H9 (cell line): Measurements from ENCODE around the gene CD180. TPM values are rescaled to one million over a fixed set of nuclear protein-coding genes. Genes with fewer than 3 reads are reported as not detected.

ENCODE experiments used
- DNase-seq: peaks from one replicate; pipeline ENCODE4 v3.0.0-alpha.2; 2017
- H2AFZ ChIP-seq: one replicate; pipeline ENCODE4 v1.6.1; 2013; ENCODE audit warnings: mild to moderate bottlenecking, low read length, control low read depth, moderate library complexity
- H2AK5ac ChIP-seq: 2 replicates; pipeline ENCODE4 v1.6.1; 2013; ENCODE audit warnings: low read length, control low read depth, mixed read lengths; ENCODE audit not compliant: insufficient read length
- H2BK120ac ChIP-seq: one replicate; pipeline ENCODE4 v1.6.1; 2013; ENCODE audit warnings: low read depth, mild to moderate bottlenecking, low read length, control low read depth, inconsistent platforms; ENCODE audit not compliant: poor library complexity, severe bottlenecking
- H2BK12ac ChIP-seq: 2 replicates; pipeline ENCODE4 v1.6.1; 2013; ENCODE audit warnings: low read length, control low read depth, mixed read lengths, low read depth; ENCODE audit not compliant: insufficient read length
- H2BK15ac ChIP-seq: 2 replicates; pipeline ENCODE4 v1.6.1; 2013; ENCODE audit warnings: low read depth, low read length, control low read depth
- H2BK20ac ChIP-seq: one replicate; pipeline ENCODE4 v1.6.1; 2013; ENCODE audit warnings: low read depth, mild to moderate bottlenecking, low read length, control low read depth, inconsistent platforms; ENCODE audit not compliant: poor library complexity, severe bottlenecking
- H2BK5ac ChIP-seq: 2 replicates; pipeline ENCODE4 v1.6.1; 2013; ENCODE audit warnings: low read length, control low read depth, mixed read lengths; ENCODE audit not compliant: insufficient read length
- H3K14ac ChIP-seq: 2 replicates; pipeline ENCODE4 v1.6.1; 2013; ENCODE audit warnings: low read length, control low read depth; ENCODE audit not compliant: insufficient read depth
- H3K18ac ChIP-seq: 2 replicates; pipeline ENCODE4 v1.6.1; 2013; ENCODE audit warnings: low read depth, mild to moderate bottlenecking, mixed read lengths, low read length, control low read depth; ENCODE audit not compliant: insufficient read length
- H3K23ac ChIP-seq: 2 replicates; pipeline ENCODE4 v1.6.1; 2013; ENCODE audit warnings: low read length, control low read depth, mixed read lengths, low read depth; ENCODE audit not compliant: insufficient read length
- H3K23me2 ChIP-seq: 2 replicates; pipeline ENCODE4 v1.6.1; 2013; ENCODE audit warnings: low read depth, mild to moderate bottlenecking, mixed read lengths, low read length, control low read depth; ENCODE audit not compliant: insufficient read length, poor library complexity, severe bottlenecking
- H3K27ac ChIP-seq: 2 replicates; pipeline ENCODE4 v1.5.1; 2013; ENCODE audit warnings: low read length, control low read depth, mixed read lengths, low read depth; ENCODE audit not compliant: insufficient read length
- H3K27me3 ChIP-seq: 2 replicates; pipeline ENCODE4 v1.6.1; 2013; ENCODE audit warnings: low read length, control low read depth, inconsistent platforms; ENCODE audit not compliant: insufficient read depth
- H3K4ac ChIP-seq: 2 replicates; pipeline ENCODE4 v1.6.1; 2013; ENCODE audit warnings: low read depth, mild to moderate bottlenecking, control low read depth, inconsistent platforms, low read length, moderate library complexity
- H3K4me1 ChIP-seq: 2 replicates; pipeline ENCODE4 v1.6.1; 2013; ENCODE audit warnings: low read length, control low read depth, inconsistent platforms; ENCODE audit not compliant: insufficient read depth
- H3K4me2 ChIP-seq: 2 replicates; pipeline ENCODE4 v1.6.1; 2013; ENCODE audit warnings: low read length, control low read depth, mixed read lengths; ENCODE audit not compliant: insufficient read length, insufficient read depth
- H3K56ac ChIP-seq: 2 replicates; pipeline ENCODE4 v1.6.1; 2013; ENCODE audit warnings: low read depth, mild to moderate bottlenecking, mixed read lengths, low read length, control low read depth; ENCODE audit not compliant: insufficient read length
- H3K79me1 ChIP-seq: 2 replicates; pipeline ENCODE4 v1.6.1; 2013; ENCODE audit warnings: low read depth, mild to moderate bottlenecking, moderate library complexity, low read length, control low read depth, inconsistent platforms; ENCODE audit not compliant: insufficient read depth, poor library complexity, severe bottlenecking
- H3K79me2 ChIP-seq: 2 replicates; pipeline ENCODE4 v1.6.1; 2013; ENCODE audit warnings: low read length, control low read depth, inconsistent platforms; ENCODE audit not compliant: insufficient read depth
- H3K9ac ChIP-seq: 2 replicates; pipeline ENCODE4 v1.6.1; 2013; ENCODE audit warnings: low read length, control low read depth, mixed read lengths; ENCODE audit not compliant: insufficient read length; ENCODE audit errors: extremely low read depth
- H3K9me3 ChIP-seq: one replicate; pipeline ENCODE4 v1.6.1; 2013; ENCODE audit warnings: low read depth, low read length, inconsistent platforms; ENCODE audit not compliant: control insufficient read depth
- H3T11ph ChIP-seq: one replicate; pipeline ENCODE4 v1.6.1; 2013; ENCODE audit warnings: mild to moderate bottlenecking, low read length, control low read depth, inconsistent platforms
- H4K20me1 ChIP-seq: one replicate; pipeline ENCODE4 v1.6.1; 2013; ENCODE audit not compliant: control insufficient read depth, insufficient read length, insufficient read depth
- H4K5ac ChIP-seq: 2 replicates; pipeline ENCODE4 v1.6.1; 2013; ENCODE audit warnings: low read depth, mild to moderate bottlenecking, mixed read lengths, low read length, control low read depth; ENCODE audit not compliant: insufficient read length
- H4K8ac ChIP-seq: replicated peaks from 2 replicates; pipeline ENCODE4 v1.6.1; 2013; ENCODE audit warnings: low read length, control low read depth, mixed read lengths, low read depth; ENCODE audit not compliant: insufficient read length
- H4K91ac ChIP-seq: 2 replicates; pipeline ENCODE4 v1.6.1; 2013; ENCODE audit warnings: low read depth, mild to moderate bottlenecking, moderate library complexity, mixed read lengths, low read length, control low read depth; ENCODE audit not compliant: insufficient read length
- H3K27ac Mint-ChIP-seq, 3 experiments: 2 replicates in 2 of 3; 3 replicates in 1 of 3; pipeline ENCODE4 v1.8.0; 2020 to 2021; ENCODE audit warnings: mixed read lengths in 3 of 3, mild to moderate bottlenecking in 1 of 3, moderate library complexity in 1 of 3
- H3K27me3 Mint-ChIP-seq: 2 replicates; pipeline ENCODE4 v1.8.0; 2021; ENCODE audit warnings: low read depth, mild to moderate bottlenecking, moderate library complexity, mixed read lengths
- H3K36me3 Mint-ChIP-seq, 3 experiments: 2 replicates in 2 of 3; 3 replicates in 1 of 3; pipeline ENCODE4 v1.8.0; 2020 to 2021; ENCODE audit warnings: low read depth in 3 of 3, mixed read lengths in 3 of 3; ENCODE audit not compliant: insufficient read depth in 1 of 3
- H3K4me1 Mint-ChIP-seq, 2 experiments: 2 replicates each; pipeline ENCODE4 v1.8.0; 2020; ENCODE audit warnings: mixed read lengths in 2 of 2
- H3K4me3 Mint-ChIP-seq, 2 experiments: 2 replicates in 1 of 2; 3 replicates in 1 of 2; pipeline ENCODE4 v1.8.0; 2020 to 2021; ENCODE audit warnings: mild to moderate bottlenecking in 2 of 2, mixed read lengths in 2 of 2, moderate library complexity in 1 of 2
- H3K9me3 Mint-ChIP-seq, 2 experiments: 2 replicates in 1 of 2; 3 replicates in 1 of 2; pipeline ENCODE4 v1.8.0; 2020; ENCODE audit warnings: mild to moderate bottlenecking in 2 of 2, mixed read lengths in 2 of 2, moderate library complexity in 1 of 2
- WGBS: extraction: QIAGEN DNeasy Blood & Tissue Kit; methylation state at CpG from one replicate; pipeline ENCODE4 v1.1.7; 2013; ENCODE audit warnings: missing lambda C conversion rate, low lambda C conversion rate, mixed read lengths; ENCODE audit not compliant: insufficient read length; ENCODE audit errors: extremely low coverage; 5-methylcytosine and 5-hydroxymethylcytosine counted together
- total RNA-seq: library from RNA; stranded (reverse); gene quantifications from 2 replicates; pipeline ENCODE4 v1.2.1, GENCODE V29; 2021
- TF ChIP-seq, protein P1 (sequence below): fragments of 200-600 bp; sonication (generic); conservative IDR thresholded peaks from 3 replicates; pipeline ENCODE4 v1.8.0; 2021; ENCODE audit warnings: antibody characterized with exemption, mild to moderate bottlenecking

Gene CD180
- total RNA-seq, 1 experiment from 2014 or later: not detected

DNA sequence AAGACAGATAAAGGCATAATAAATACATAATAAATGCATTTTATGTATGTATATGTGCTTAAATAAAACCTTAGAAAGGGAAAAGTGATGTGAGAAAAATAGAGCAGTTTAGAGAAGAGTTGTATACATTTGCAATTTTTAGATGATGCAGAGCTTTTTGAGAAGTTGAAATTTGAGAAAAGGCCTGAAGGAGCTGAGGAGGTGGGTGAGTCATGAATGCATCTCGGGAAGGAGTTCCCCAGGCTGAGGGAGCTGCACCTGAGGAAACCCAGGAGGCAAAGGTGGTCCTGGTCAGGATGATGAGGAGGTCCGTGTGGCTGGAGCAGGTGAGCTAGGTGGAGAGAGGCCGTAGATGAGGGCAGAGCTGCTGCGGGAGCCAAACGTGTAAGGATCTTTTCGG, 17.4 kb upstream of the CD180 start:
- Histone ChIP-seq H4K20me1 (no peaks in the 10 kb centered on the region), H3K23ac (no peak overlapping the region), H3K79me2 (no peaks in the 10 kb centered on the region), H2AFZ (no peak overlapping the region), H3K79me1 (no peaks in the 10 kb centered on the region), H2BK5ac (no peak overlapping the region), H2AK5ac (no peak overlapping the region), H3T11ph (no peak overlapping the region), H2BK12ac (no peak overlapping the region), H4K5ac (no peak overlapping the region), H2BK15ac (no peak overlapping the region), H3K18ac (no peak overlapping the region), H3K56ac (no peak overlapping the region), H3K4me1 (no peaks in the 10 kb centered on the region), H3K23me2 (no peaks in the 10 kb centered on the region), H2BK20ac (no peak overlapping the region), H3K27me3 (no peaks in the 10 kb centered on the region), H3K4ac (no peak overlapping the region), H3K27ac (no peak overlapping the region), H3K9ac (no peak overlapping the region), H3K4me2 (no peak overlapping the region), H4K91ac (no peak overlapping the region), H2BK120ac (no peak overlapping the region), H3K14ac (no peak overlapping the region), H3K9me3 (no peaks in the 10 kb centered on the region), H4K8ac (no peak overlapping the region)
- Mint-ChIP-seq H3K4me3 (no peak overlapping the region), H3K4me1 (no peaks in the 10 kb centered on the region; a peak in 1 of 4 replicates), H3K36me3 (no peaks in the 10 kb centered on the region), H3K27me3 (peaks cover 2% of the 10 kb centered on the region), H3K9me3 (no peaks in the 10 kb centered on the region), H3K27ac (no peak overlapping the region)
- DNase-seq: no peak
- TF ChIP-seq, protein P1, sequence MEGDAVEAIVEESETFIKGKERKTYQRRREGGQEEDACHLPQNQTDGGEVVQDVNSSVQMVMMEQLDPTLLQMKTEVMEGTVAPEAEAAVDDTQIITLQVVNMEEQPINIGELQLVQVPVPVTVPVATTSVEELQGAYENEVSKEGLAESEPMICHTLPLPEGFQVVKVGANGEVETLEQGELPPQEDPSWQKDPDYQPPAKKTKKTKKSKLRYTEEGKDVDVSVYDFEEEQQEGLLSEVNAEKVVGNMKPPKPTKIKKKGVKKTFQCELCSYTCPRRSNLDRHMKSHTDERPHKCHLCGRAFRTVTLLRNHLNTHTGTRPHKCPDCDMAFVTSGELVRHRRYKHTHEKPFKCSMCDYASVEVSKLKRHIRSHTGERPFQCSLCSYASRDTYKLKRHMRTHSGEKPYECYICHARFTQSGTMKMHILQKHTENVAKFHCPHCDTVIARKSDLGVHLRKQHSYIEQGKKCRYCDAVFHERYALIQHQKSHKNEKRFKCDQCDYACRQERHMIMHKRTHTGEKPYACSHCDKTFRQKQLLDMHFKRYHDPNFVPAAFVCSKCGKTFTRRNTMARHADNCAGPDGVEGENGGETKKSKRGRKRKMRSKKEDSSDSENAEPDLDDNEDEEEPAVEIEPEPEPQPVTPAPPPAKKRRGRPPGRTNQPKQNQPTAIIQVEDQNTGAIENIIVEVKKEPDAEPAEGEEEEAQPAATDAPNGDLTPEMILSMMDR: no peak
- WGBS: no CpG with 5 or more reads among the region's 6 CpGs
